Eye (tissue), 1 donor: ENCODE results near the gene BCL2L1.
A peak's percentile ranks its signal among the peaks of the same experiment; 100 is the strongest.
"Not testable (repeated sequence)": the region's sequence is repeated elsewhere in the genome, so short reads cannot be mapped to it uniquely, and the experiment has no call there.

Experiments
- DNase-seq: peaks from one replicate; pipeline ENCODE4 v3.0.0-alpha.2; 2015

BCL2L1 gene

GRCh38 chr20:31722257-31723068, at the start of gene BCL2L1:
BCL2L1 (minus strand) TSS chr20:31722868; CDS start chr20:31722218, 650 bp downstream.
- DNase-seq, result peak; percentile 92

DNA sequence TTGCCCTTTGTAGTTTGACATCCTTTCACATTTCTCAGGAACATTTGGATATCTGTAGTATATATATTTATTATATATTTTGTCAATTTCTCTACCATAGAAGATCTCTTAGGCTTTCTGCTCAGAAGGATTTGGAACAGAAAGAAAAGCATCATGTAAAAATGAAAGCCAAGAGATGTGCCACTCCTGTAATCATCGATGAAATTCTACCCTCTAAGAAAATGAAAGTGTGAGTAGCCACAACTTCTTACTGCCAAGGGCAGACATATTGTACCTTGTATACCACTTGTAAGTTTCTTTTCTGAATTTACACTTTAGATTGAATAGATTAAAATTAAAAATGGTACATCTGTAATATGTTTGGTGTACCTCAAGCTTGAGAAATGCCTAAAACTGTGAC, 47.6 kb upstream of the BCL2L1 start:
- DNase-seq, result no peak

DNA sequence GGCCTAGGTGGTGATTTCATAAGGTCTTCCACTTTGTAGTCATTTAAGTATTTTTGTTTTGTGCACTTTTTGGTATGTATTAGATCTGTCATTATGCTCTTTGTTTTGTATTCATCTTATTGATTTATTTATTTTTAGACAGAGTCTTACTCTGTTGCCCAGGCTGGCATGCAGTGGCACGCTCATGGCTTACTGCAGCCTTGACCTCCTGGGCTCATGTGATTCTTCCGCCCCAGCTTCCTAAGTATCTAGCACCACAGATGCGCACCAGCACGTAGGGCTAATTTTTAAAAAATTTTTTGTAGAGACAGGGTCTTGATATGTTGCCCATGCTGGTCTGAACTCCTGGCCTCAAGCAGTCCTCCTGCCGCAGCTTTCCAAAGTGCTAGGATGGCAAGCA, 47.0 kb upstream of the BCL2L1 start:
- DNase-seq, result no peak

DNA sequence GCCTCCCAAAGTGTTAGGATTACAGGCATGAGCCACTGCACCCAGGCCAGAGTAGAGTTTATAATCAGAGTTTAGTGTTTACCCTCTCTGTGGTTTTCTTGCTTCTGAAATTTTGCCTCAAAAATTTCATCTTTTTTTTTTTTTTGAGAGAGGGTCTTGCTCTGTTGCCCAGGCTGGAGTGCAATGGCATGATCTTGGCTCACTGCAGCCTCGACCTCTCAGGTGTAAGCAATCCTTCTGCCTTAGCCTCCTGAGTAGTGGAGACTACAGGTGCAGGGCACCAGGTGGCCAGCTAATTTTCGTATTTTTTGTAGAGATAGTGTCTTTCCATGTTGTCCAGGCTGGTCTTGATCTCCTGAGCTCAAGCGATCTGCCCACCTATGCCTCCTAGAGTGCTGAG, 45.1 kb upstream of the BCL2L1 start:
- no peak for DNase-seq

GRCh38 chr20:31764641-31765305, 42.1 kb upstream of the BCL2L1 start:
- DNase-seq, result no peak

GRCh38 chr20:31760519-31761240, 38.0 kb upstream of the BCL2L1 start:
- DNase-seq, result no peak

- no peak for DNase-seq
These were observed 37.3 kb upstream of the BCL2L1 start for GRCh38 chr20:31759836-31760518.

DNA sequence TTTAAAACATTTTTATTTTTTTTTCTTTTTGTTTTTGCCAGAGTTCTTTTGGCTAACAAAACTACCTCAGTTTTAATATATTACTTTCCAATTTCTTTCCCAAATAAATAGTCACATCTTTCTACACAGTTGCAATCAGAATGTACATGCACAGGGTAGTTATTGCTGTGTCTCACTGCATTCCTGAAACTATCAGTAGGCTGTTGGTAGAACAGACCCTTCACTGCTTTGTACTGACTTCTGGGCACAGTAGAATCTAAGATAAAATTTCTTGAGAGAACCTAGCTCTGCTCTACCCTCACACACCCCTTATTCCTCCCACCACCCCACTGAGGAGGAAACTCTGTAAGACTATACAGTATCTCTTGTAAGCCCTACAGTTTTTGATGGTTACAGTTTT, 36.3 kb upstream of the BCL2L1 start:
- DNase-seq, result no peak

GRCh38 chr20:31758521-31758920, 35.9 kb upstream of the BCL2L1 start:
- no peak for DNase-seq

GRCh38 chr20:31757254-31757653, 34.6 kb upstream of the BCL2L1 start:
- no peak for DNase-seq

DNA sequence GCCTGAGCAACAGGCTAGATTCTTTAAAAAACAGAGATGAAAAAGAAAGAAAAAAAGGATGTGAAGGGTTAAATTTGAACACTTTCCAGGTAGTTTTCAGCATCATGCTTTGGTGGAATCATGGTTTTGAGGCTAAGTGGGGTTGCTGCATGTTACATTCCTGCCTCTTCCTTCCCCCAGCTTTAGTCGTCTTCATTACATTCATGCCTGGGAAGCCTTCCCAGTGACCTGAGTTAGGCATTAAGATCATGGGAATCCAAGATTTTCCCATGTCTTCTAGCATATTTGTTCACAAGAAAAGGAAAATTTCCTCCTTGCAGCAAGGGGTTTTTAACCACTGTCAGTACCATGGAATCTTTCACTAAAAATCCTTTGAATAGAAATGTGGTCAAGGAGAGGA, 28.5 kb upstream of the BCL2L1 start:
- DNase-seq, result no peak

DNA sequence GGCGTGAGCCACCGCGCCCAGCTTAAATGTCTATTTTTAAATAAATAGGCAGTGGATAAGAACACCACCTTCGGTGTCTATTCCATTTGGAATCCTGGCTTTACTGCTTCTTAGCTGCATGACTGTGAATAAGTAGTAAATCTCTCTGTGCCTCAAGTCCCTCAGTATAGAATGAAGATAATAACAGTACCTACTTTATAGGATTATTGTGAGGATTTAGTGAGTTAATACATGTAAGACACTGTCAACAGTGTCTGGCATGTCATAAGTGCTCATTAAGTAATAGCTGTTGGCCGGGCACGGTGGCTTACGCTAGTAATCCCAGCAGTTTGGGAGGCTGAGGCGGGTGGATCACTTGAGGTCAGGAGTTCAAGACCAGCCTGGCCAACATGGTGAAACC, 26.6 kb upstream of the BCL2L1 start:
- DNase-seq, result no peak

- DNase-seq, result peak; percentile 16
These were observed 25.0 kb upstream of the BCL2L1 start for GRCh38 chr20:31747640-31748039.

DNA sequence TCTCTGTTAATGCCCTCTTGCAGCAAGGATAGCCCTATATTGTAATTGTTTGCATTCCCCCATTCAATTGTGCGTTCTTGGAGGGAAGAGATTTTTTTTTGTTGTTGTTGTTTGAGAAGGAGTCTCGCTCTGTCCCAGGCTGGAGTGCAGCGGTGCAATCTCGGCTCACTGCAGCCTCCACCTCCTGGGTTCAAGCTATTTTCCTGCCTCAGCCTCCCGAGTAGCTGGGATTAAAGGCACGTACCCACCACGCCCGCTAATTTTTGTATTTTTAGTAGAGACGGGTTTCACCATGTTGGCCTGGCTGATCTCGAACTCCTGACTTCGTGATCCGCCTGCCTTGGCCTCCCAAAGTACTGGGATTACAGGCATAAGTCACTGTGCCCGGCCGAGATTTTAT, 24.4 kb upstream of the BCL2L1 start:
- not testable (repeated sequence) for DNase-seq

- DNase-seq, result no peak
These were observed 23.6 kb upstream of the BCL2L1 start for GRCh38 chr20:31746068-31746878.

- no peak for DNase-seq
These were observed 18.1 kb upstream of the BCL2L1 start for GRCh38 chr20:31740656-31741323.

DNA sequence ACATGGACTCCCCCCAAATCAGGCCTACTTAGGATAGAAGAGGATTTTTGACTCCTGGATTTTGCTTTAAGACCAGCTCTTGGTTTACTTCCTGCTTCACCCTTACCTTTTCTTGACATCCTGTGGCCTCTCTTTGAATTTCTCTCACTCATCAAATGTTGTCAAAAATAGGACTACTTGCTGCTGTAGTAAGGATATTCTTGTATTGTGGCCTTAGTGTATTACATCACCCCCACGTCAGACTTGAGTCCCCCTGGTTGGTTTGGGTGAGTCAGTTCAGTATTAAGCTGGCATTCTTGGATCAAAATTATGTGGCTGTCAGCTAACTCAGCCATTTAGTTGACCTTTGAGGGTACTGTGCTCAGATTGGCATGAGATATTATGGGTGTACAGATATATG, 17.5 kb upstream of the BCL2L1 start:
- DNase-seq, result no peak

GRCh38 chr20:31739550-31739977, 16.9 kb upstream of the BCL2L1 start:
- DNase-seq, result no peak

- peak; percentile 98 for DNase-seq
These were observed 16.3 kb upstream of the BCL2L1 start, which contains the start of gene TPX2 for GRCh38 chr20:31738729-31739549. TPX2 (plus strand) TSS chr20:31739290; CDS start chr20:31757477, 18,187 bp downstream.

GRCh38 chr20:31731321-31731717, 8.7 kb upstream of the BCL2L1 start:
- no peak for DNase-seq
